AG04449 (cell line): ENCODE results near the gene PHLDA2.

Source experiments
- CTCF ChIA-PET: fragments of 350-600 bp; formaldehyde crosslinking; extraction: SDS; loops from one replicate; lab custom pipeline; 2021; ENCODE audit warnings: antibody characterized with exemption; lab: Yijun Ruan, JAX
- POLR2A ChIA-PET: fragments of 400-600, 350-600 bp; formaldehyde crosslinking; extraction: SDS; loops from one replicate; lab custom pipeline; 2020; ENCODE audit warnings: antibody characterized with exemption, inconsistent platforms; lab: Yijun Ruan, JAX
- DNase-seq: peaks from one replicate; pipeline ENCODE4 v3.0.0-alpha.2; 2010; ENCODE audit warnings: low read depth, low spot score
- H3K4me3 ChIP-seq: 2 replicates; pipeline ENCODE4 v1.5.1; 2011; ENCODE audit warnings: low read depth, mild to moderate bottlenecking, control low read depth, low read length
- CTCF ChIP-seq: IDR thresholded peaks from one replicate; pipeline ENCODE4 v1.5.1; 2011; ENCODE audit warnings: mild to moderate bottlenecking, moderate library complexity, low read length, control low read depth, inconsistent platforms; ENCODE audit not compliant: insufficient read depth; ENCODE audit errors: missing control alignments

The PHLDA2 gene

GRCh38 chr11:2968341-2968900 lies 39.2 kb upstream of the PHLDA2 start:
- DNase-seq = no peak
- ChIA-PET CTCF (interaction anchor here (1.0 to 1.7 kb wide), 3 partner anchors 8 to 13 kb away, joined by 3 to 7 read pairs (median 4); no protein-coding TSS in a partner anchor), POLR2A (no interaction called here)
- no peak overlapping the region for H3K4me3 ChIP-seq
- no peak for TF ChIP-seq CTCF

GRCh38 chr11:2964782-2965181 lies 35.6 kb upstream of the PHLDA2 start:
- CTCF ChIA-PET = interaction anchor here (1.2 kb wide), 1 partner anchor 11 kb away, joined by 5 read pairs; no protein-coding TSS in a partner anchor
- no peak for TF ChIP-seq CTCF
- DNase-seq = no peak
- H3K4me3 ChIP-seq = no peak overlapping the region
- POLR2A ChIA-PET = no interaction called here

GRCh38 chr11:2963761-2964160 lies 34.5 kb upstream of the PHLDA2 start:
- ChIA-PET POLR2A (no interaction called here), CTCF (interaction anchor here (0.5 to 1.6 kb wide), 2 partner anchors 12 to 1020 kb away, joined by 3 to 8 read pairs; no protein-coding TSS in a partner anchor)
- no peak for DNase-seq
- no peak for TF ChIP-seq CTCF
- H3K4me3 ChIP-seq = no peak overlapping the region

GRCh38 chr11:2963112-2963754 lies 34.0 kb upstream of the PHLDA2 start:
- no peak for DNase-seq
- POLR2A ChIA-PET = no interaction called here
- TF ChIP-seq CTCF = no peak
- H3K4me3 ChIP-seq = no peak overlapping the region
- CTCF ChIA-PET = interaction anchor here (1.6 kb wide), 1 partner anchor 13 kb away, joined by 8 read pairs; no protein-coding TSS in a partner anchor

GRCh38 chr11:2961080-2961479 lies 31.9 kb upstream of the PHLDA2 start:
- no peak for DNase-seq
- CTCF ChIA-PET = interaction anchor here (0.9 to 1.1 kb wide), 2 partner anchors 14 to 131 kb away, joined by 5 read pairs; no protein-coding TSS in a partner anchor
- no peak overlapping the region for H3K4me3 ChIP-seq
- TF ChIP-seq CTCF = no peak
- POLR2A ChIA-PET = no interaction called here

- DNase-seq = no peak
- ChIA-PET CTCF (no interaction called here), POLR2A (no interaction called here)
- H3K4me3 ChIP-seq = no peak overlapping the region
- no peak for TF ChIP-seq CTCF
Measured at GRCh38 chr11:2960139-2960538, 30.9 kb upstream of the PHLDA2 start.
